HG03571 (cell line): ENCODE measurements around the gene GNB1L.
"Not testable (repeated sequence)": the region's sequence is repeated elsewhere in the genome, so short reads cannot be mapped to it uniquely, and the experiment has no call there.

Experiments used
- ATAC-seq: cut with Tn5 transposase; IDR thresholded peaks from one replicate; pipeline ENCODE4 v1.9.1; 2021; ENCODE audit not compliant: unreplicated experiment

Gene GNB1L

GRCh38 chr22:19846620-19847344 is 7.9 kb downstream of the GNB1L start:
- ATAC-seq, result no peak

GRCh38 chr22:19845054-19845722 is 9.5 kb downstream of the GNB1L start:
- no peak for ATAC-seq

GRCh38 chr22:19844377-19845053 is 10.2 kb downstream of the GNB1L start:
- ATAC-seq, result no peak

GRCh38 chr22:19843857-19844376 is 10.8 kb downstream of the GNB1L start:
- ATAC-seq, result no peak

- no peak for ATAC-seq
Observed at GRCh38 chr22:19843107-19843856, 11.4 kb downstream of the GNB1L start.

GRCh38 chr22:19842393-19843106 is 12.1 kb downstream of the GNB1L start:
- ATAC-seq, result no peak

- ATAC-seq, result no peak
Observed at GRCh38 chr22:19841641-19842392, 12.9 kb downstream of the GNB1L start.

GRCh38 chr22:19840955-19841640 is 13.6 kb downstream of the GNB1L start:
- no peak for ATAC-seq

- no peak for ATAC-seq
Observed at GRCh38 chr22:19840059-19840458, 14.6 kb downstream of the GNB1L start.

- ATAC-seq, result no peak
Observed at GRCh38 chr22:19837915-19838314, 16.8 kb downstream of the GNB1L start.

- no peak for ATAC-seq
Observed at GRCh38 chr22:19836512-19836911, 18.2 kb downstream of the GNB1L start.

- no peak for ATAC-seq
Observed at GRCh38 chr22:19834599-19834998, 20.1 kb downstream of the GNB1L start.

GRCh38 chr22:19833327-19833726 is 21.3 kb downstream of the GNB1L start:
- not testable (repeated sequence) for ATAC-seq

GRCh38 chr22:19832476-19833108 is 22.1 kb downstream of the GNB1L start:
- ATAC-seq, result no peak

GRCh38 chr22:19831979-19832378 is 22.7 kb downstream of the GNB1L start:
- ATAC-seq, result not testable (repeated sequence)

GRCh38 chr22:19831016-19831415 is 23.7 kb downstream of the GNB1L start:
- ATAC-seq, result no peak

- ATAC-seq, result no peak
Observed at GRCh38 chr22:19828035-19828401, 26.7 kb downstream of the GNB1L start.

GRCh38 chr22:19827341-19828034 is 27.2 kb downstream of the GNB1L start:
- no peak for ATAC-seq
